ENCODE data around the gene HSP90AA1.
"Not testable (repeated sequence)": the region's sequence is repeated elsewhere in the genome, so short reads cannot be mapped to it uniquely, and the experiment has no call there.

DNA sequence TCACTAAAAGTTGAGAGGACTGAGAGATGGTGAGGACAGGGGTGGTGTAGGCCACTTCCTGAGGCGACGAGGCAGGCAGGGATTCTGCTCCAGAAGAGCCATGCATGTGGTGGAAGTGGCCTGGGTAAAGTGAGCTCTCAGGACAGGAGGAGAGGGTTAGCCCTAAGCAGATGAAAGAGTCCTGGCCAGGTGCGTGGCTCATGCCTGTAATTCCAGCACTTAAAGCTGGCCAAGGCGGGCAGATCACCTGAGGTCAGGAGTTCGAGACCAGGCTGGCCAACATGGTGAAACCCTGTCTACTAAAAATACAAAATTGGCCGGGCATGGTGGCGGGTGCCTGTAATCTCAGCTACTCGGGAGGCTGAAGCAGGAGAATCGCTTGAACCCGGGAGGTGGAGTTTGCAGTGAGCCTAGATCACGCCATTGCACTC is 8.5 kb downstream of the HSP90AA1 start:
- not testable (repeated sequence) for TF ChIP-seq EZH2phosphoT487 (IDR thresholded peaks at IDR 0.05; ENCODE audit: low read depth)
- TF ChIP-seq, protein P1, sequence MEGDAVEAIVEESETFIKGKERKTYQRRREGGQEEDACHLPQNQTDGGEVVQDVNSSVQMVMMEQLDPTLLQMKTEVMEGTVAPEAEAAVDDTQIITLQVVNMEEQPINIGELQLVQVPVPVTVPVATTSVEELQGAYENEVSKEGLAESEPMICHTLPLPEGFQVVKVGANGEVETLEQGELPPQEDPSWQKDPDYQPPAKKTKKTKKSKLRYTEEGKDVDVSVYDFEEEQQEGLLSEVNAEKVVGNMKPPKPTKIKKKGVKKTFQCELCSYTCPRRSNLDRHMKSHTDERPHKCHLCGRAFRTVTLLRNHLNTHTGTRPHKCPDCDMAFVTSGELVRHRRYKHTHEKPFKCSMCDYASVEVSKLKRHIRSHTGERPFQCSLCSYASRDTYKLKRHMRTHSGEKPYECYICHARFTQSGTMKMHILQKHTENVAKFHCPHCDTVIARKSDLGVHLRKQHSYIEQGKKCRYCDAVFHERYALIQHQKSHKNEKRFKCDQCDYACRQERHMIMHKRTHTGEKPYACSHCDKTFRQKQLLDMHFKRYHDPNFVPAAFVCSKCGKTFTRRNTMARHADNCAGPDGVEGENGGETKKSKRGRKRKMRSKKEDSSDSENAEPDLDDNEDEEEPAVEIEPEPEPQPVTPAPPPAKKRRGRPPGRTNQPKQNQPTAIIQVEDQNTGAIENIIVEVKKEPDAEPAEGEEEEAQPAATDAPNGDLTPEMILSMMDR (IDR thresholded peaks at IDR 0.05; ENCODE audit: low read depth, low read length): not testable (repeated sequence)
